ENCODE results near the gene MYL10.
"Not testable (repeated sequence)": the region's sequence is repeated elsewhere in the genome, so short reads cannot be mapped to it uniquely, and the experiment has no call there.

MYL10 gene

GRCh38 chr7:101617451-101618206, 11.5 kb downstream of the MYL10 start:
- no peak for DNase-seq

GRCh38 chr7:101615446-101615845, 13.7 kb downstream of the MYL10 start:
- DNase-seq = no peak

- no peak for DNase-seq
Observed at GRCh38 chr7:101614939-101615302, 14.2 kb downstream of the MYL10 start.

GRCh38 chr7:101614098-101614938, 14.8 kb downstream of the MYL10 start:
- no peak for DNase-seq

GRCh38 chr7:101612885-101613515, 16.1 kb downstream of the MYL10 start:
- no peak for DNase-seq

GRCh38 chr7:101608772-101609713, 20.1 kb downstream of the MYL10 start:
- DNase-seq = no peak

GRCh38 chr7:101606498-101606923, 22.6 kb downstream of the MYL10 start:
- no peak for DNase-seq

- no peak for DNase-seq
Observed at GRCh38 chr7:101605611-101606497, 23.2 kb downstream of the MYL10 start.

GRCh38 chr7:101604934-101605332, 24.2 kb downstream of the MYL10 start:
- not testable (repeated sequence) for DNase-seq

- DNase-seq = no peak
Observed at GRCh38 chr7:101604331-101604933, 24.7 kb downstream of the MYL10 start.

- peak; percentile 68 to 73 for DNase-seq
Observed at GRCh38 chr7:101602484-101603241, 26.4 kb downstream of the MYL10 start.

- no peak for DNase-seq
Observed at GRCh38 chr7:101602082-101602481, 27.0 kb downstream of the MYL10 start.

- no peak for DNase-seq
Observed at GRCh38 chr7:101599787-101600186, 29.3 kb downstream of the MYL10 start.

GRCh38 chr7:101598986-101599771, 29.9 kb downstream of the MYL10 start:
- DNase-seq = no peak

GRCh38 chr7:101598422-101598985, 30.6 kb downstream of the MYL10 start:
- DNase-seq = no peak

GRCh38 chr7:101597941-101598340, 31.2 kb downstream of the MYL10 start:
- no peak for DNase-seq

GRCh38 chr7:101596898-101597297, 32.2 kb downstream of the MYL10 start:
- DNase-seq = no peak

GRCh38 chr7:101595766-101596537, 33.1 kb downstream of the MYL10 start:
- no peak for DNase-seq

Data from Kasumi-1 (cell line).